HG02884 (cell line): ENCODE measurements around the gene FUZ.

Experiments used
- ATAC-seq: cut with Tn5 transposase; IDR thresholded peaks from one replicate; pipeline ENCODE4 v1.9.1; 2021; ENCODE audit warnings: mild to moderate bottlenecking, moderate library complexity; ENCODE audit not compliant: unreplicated experiment

FUZ gene

DNA sequence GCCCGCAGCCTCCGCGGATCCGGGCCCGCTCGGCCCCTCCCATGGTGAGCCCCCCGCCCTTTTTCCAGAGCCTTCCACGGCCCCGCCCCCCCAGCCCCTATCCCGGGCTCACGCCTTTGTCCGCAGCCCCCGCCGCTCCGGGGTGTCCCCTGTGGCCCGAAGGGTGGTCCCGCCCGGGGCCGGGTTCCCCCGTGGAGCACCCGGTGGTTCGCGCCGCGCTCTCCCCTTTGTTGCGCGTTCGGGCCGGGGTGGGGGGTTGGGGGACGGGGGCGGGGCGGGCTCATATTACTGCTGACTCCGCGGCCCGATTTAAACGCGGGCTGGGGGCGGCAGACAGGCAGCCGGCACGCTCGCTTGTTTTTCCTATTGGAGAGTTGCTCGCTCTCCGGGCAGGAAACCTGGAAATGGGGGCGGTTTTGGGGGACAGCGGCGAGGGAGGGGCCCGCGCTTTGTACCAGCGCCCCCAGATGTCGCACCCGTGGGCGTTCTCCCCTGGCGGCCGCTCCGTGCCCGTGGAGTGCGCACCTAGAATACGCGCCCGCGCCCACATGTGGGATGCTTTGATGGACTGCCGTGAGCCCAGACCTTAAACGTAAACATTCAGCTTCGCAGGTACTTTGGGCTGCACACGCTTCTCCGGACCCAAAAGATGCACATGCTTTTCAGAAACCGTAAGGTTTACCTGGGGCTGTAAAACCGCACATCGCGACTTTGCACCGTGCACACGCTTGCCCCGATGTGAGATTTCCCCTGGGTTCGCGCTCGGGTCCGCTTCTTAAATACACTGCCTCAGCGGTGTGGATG, 38.6 kb upstream of the FUZ start:
- no peak for ATAC-seq

DNA sequence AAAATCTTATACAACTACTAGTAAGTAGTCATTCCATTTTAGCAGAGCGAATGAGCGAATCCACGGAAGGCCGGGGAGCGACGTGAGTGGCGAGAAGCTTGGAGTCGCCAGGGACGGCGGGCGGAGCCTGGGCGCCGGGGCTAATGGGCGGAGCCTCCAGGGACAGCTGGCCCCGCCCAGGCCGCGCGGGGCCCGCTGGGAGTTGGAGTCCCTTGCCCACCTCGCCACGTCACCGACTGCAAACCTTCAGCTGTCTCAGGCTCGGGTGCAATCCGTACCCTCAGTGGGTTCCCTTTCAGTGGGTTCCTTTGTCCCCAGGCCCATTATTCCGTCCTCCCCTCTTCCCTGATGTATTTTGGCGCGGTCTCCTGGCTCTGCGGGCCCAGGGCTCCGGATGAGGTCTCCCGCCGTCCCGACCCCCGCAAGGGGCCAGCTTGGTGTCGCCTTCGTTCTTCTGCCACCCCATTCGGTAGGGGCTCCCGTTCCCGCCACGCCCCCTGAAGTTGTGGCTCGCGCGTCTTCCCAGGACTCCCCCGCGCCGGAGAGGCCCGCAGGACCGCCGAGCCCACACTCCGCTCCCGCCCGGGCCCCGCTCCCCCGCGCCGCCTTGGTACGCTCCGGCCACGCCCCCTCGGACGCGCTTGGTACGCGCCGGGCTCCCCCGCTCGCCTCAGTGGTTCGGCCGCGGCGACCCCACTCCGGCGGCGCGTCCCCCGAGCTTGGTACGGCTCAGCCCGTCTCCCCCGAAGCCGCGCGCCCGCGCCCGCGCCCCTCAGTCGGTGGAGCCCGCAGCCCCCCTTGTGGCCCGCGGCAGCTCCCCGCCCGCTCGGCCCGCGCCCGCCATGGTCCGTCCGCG, 37.6 kb upstream of the FUZ start, which contains the start of gene PTOV1:
PTOV1 (plus strand) TSS at position 673 of the 856 bp plus-strand sequence.
- no peak for ATAC-seq

DNA sequence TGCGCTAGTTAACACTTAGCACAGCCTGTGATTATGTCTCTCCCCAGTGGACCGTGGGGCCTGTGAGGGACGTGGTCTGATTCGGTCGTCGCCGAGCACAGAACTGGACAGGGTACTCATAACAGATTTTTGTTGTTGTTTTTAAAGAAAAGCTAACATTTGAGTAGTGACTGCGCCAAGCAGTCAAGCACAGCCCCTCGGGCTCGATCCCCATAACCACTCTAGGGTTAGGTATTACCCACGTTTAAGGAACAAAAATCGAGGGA, 37.1 kb upstream of the FUZ start:
- no peak for ATAC-seq

DNA sequence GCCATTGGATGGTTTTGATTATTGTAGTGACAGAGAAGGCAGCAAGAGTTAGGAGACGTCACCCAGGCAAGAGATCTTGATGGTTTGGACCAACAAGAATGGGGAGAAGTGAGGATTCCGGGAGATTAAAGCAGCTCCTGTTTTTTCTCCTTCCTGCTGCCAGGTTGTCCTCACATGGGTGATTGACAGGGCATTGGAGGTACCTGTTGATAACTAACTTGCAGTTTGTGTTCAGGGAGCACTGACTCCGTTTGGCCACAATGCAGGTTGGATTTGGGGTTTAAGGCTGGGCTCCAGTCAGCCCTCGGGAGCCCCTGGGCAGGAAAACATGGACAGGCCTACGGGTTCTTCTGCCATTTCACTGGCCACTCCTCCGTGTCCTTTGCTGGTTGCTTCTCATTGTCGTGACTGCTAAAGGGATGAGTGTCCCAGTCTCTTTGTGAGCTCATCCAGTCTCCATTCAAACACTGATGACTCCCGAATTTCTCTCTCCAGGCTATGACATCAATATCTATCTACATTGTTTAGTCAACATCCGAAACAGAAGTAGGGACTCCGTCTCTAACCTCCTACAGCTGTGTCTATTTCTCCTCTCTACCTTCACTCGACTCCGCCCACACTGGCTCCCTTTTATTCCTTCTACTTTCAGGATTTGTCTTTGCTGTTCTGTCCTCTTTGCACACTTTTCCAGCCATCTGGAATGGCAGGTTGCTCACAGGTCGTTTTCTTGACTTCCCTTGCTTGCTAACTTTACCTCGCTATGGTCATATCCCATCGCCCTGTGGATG, 36.5 kb upstream of the FUZ start:
- ATAC-seq, result no peak

DNA sequence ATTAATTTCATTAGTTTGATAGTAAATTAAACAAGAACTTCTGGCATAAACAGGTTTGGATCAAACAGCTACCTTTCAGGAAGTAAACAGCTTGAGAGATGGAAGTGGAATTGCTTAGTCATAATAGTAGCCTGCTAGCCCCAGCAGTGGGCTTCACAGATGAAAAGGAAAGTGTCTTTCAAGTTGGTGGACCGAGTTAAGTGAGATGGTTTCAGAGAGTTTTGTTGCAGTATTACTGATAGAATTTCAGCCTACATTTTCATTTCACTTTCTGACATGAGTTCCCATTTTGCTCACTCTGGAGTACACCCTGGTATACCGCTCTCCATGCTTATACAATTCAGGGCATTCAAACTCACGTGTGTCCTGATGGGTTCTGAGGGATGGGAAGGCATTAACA, 35.8 kb upstream of the FUZ start:
- no peak for ATAC-seq

DNA sequence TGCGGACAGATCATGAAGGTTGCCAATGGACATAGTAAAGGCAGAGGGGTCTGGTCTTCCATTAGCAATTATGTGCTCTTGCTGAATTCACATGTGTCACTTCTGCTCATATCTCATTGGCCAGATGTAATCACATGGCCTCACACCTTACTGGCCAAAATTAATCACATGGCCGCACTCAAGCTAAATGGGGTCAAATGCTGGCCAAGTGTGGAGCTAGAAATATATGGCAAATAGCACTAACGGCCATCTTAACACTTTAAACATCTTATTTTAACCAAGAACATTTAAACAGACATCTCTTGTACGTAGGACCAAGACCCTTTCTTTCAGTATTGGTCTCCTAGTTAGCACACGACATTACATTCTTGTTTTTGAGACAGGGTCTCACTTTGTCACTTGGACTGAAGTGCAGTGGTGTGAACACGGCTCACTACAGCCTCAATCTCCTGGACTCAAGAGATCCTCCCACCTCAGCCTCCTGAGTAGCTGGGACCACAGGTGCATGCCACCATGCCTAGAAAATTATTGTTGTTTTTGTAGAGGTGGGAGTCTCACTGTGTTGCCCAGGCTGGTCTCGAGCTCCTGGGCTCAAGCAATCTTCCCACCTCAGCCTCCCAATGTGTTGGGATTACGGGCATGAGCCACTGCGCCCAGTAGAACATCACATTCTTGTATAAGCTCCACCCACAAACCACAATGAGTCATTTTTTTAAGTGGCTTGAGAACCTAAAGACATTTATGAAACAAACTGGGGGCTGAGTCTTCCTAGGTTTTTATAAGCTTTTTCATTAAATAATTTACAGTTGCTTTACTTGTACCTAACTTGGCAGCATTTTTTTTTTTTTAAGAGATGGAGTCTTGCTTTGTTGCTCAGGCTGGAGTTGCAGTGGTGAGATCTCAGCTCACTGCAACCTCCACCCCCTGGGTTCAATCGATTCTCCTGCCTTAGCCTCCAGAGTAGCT, 34.9 kb upstream of the FUZ start:
- ATAC-seq, result no peak

DNA sequence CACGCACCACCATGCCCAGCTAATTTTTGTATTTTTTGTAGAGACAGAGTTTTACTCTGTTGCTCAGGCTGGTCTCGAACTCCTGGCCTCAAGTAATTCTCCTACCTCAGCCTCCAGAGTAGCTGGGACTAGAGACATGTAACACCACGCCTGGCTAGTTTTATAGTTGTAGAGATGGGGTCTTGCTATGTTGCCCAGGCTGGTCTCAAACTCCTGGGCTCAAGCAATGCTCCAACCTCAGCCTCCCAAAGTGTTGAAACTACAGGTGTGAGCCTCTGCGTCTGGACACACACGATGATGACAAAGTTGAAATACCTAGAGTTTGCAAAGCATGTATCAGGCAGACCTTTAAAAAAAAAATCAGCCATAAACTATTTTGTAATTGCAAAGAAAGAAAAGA, 33.3 kb upstream of the FUZ start:
- no peak for ATAC-seq

DNA sequence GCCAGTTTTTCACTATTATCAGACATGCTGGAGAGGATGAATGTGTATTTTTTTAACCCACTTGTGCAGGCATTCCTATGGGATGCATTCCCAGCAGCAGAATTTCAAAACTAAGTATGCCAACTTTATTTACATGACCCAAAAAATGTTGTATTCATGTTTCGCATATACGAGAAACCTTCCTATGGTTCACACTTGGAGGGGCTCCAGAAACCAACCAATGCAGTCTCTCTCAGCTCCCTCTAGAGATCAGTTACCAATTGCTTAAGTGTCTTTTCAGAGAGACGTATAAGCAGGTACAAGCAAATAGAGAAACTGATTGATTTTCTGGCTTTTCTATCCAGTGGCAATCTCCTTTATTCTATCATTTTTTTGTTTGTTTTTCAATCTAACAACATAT, 32.3 kb upstream of the FUZ start:
- no peak for ATAC-seq

DNA sequence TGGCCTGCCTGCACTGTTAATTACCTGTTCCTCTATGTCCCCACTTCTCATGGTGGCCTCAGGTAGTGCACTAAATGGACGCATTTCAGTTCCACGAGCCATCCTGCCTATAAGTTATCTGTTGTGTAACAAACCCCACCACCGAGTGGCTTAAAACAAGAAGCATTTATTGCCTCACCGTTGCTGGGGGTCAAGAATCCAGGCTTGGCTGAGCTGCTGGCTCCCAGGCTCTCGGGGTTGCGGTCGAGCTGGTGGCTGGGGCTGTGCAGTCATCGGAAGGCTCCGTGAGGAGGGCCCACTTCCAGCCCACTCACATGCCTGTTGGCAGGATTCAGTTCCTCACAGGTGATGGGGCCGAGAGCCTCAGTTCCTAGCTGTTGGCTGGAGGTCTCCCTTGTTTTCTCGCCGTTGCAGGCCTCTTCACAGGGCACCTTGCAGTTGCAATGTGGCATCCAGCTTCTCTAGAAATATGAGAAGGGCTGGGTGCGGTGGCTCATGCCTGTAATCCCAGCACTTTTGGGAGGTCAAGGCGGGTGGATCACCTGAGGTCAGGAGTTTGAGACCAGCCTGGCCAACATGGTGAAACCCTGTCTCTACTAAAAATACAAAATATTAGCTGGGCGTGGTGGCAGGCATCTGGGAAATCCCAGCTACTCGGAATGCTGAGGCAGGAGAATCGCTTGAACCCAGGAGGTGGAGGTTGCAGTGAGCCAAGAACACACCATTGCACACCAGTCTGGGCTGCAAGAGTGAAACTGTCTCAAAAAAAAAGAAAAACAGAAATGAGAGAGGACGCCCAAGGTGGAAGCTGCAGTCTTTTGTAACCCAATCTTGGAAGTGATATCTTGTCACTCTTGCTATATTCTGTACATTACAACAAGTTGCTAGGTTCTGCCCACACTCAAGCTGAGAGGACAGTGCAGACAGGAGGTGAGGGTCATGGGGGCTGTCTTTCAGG, 31.3 kb upstream of the FUZ start:
- no peak for ATAC-seq

DNA sequence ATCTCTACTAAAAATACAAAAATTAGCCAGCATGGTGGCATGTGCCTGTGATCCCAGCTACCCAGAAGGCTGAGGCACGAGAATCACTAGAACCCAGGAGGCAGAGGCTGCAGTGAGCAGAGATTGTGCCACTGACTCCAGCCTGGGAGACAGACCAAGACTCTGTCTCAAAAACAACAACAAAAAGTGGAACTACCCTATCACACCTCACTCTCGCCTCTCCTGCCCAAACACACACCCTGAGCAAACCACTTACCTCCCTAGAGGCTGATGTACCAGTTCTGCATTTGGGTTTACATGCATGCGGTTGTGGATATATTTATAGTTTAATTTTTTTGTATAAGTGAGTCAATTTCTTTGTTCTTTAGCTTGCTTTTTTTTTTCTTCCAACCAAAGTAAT, 30.2 kb upstream of the FUZ start:
- no peak for ATAC-seq

DNA sequence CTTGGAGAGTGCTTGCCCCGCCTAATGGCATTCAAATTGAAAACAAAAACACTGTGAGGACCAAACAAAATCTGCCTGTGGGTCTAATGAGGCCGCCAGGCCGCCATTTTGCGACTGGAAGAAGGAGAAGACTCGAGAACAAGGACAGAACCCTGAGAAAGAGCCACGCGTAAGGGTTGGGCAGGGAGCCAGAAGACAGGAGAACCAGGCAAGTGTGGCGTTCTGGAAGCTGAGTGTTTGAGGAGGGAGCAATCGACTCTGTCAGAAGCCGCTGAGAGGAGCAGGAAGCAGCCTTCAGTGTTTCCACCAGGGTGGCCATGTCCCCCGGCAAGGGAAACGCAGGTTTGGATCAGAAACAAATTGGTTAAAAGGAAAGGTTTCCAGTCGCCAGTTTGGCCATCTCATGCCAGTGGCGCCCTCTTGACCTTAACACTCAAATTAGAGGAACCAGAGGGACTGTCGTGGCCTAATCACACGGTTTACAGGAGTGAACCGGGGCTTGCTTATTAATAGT, 27.7 kb upstream of the FUZ start:
- ATAC-seq, result no peak

DNA sequence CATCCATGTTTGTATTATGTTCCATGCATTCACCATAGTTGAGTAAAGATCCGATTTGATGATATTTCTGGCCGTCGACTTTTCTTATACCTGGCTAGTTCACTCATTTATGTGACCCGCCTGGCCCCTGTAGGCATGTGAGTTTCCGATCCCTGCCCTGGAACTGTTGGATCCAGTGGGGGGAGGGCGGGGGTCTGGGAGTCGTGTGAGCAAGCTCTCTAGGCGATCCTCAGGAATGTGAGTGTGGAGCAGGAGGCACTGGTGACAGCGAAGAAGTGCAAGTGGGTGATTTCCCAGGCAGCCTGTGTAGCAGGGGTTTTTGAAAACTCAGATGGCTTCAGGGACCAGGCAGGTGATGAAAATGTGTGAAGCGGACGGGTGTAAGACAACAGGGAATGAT, 27.2 kb upstream of the FUZ start:
- ATAC-seq, result no peak

DNA sequence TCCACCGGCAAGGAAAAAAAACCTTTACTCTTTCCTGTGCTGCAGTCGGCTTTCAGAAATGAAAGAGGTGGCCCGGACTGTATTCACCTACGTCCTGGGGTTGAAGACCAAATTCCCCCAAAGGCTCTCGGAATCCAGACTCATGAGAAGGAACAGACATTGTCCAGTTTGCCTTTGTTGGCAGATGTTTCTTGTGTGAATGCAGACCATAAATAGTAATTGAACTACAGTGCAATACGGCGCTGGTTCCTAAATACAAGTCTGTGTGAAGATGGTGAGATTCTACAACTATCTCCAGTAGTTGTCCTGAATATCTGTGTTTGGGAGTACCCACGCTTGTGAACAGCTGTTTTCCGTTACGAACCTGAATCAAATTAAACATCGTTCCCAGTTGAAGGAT, 26.6 kb upstream of the FUZ start:
- no peak for ATAC-seq

DNA sequence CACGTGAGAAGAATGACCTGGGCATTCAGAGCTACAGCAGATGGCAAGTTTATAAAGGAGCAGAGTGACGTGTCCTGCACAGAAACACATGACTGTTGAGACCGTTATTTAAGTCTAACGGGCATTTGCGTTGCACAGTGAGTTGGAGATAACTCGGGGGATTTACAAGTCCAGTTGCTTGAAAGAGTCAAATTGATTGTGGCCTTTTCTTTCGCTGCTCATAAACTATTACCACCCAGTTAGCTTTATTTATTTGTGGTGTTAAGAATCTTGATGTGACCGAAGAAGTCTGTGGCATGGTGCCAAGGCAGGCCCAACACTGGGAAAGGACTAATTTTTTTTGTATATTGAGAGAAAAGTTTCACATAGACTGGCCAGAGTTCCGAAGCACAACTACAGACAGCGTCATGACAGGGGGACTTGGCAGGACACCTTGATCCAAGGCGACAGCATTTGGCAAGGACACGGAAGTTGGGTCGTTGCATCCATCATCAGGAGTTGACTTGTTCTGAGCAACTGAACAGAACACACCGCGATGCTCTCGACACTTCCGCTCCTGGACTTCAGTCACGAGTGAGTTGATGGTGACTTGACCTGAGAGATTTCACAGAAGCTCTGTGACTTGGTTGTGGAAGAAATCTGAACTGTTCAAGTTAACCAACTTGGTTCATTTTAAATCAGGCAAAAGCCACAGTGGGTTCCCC, 25.9 kb upstream of the FUZ start:
- no peak for ATAC-seq

DNA sequence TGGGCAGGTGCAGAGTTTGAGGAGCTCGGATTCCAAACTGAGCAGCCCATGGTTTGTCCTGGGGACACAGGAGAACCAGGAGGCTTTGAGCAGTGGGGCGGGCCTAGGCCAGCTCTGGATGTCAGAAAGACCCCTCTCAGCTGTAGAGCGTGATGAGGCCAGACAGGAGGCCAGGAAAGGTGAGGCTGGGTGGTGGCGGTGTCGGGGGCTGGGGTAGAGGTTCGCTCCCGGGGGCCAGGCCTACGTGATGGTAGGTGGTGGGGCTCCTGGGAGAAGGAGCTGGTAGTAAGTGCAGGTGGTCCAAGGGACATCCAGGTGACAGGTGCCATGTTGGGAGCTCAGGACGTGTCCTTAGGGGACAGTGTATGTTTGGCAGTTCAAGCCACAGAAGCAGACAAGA, 24.3 kb upstream of the FUZ start:
- ATAC-seq, result no peak

DNA sequence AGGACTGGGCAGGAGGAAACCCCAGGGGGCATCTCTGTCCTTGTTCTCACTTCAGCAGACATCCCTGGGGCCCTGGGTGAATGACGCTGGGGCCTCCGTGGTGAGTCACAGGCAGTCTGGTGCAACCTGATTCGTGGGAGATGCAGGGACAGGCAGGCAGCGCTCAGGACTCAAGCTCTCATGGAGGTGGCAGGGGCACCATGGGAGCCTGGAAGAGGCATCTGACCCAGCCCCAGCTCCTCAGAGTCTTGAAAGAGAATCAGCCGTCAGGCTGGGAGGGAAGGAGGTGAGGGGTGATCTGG, 23.9 kb upstream of the FUZ start:
- ATAC-seq, result no peak

DNA sequence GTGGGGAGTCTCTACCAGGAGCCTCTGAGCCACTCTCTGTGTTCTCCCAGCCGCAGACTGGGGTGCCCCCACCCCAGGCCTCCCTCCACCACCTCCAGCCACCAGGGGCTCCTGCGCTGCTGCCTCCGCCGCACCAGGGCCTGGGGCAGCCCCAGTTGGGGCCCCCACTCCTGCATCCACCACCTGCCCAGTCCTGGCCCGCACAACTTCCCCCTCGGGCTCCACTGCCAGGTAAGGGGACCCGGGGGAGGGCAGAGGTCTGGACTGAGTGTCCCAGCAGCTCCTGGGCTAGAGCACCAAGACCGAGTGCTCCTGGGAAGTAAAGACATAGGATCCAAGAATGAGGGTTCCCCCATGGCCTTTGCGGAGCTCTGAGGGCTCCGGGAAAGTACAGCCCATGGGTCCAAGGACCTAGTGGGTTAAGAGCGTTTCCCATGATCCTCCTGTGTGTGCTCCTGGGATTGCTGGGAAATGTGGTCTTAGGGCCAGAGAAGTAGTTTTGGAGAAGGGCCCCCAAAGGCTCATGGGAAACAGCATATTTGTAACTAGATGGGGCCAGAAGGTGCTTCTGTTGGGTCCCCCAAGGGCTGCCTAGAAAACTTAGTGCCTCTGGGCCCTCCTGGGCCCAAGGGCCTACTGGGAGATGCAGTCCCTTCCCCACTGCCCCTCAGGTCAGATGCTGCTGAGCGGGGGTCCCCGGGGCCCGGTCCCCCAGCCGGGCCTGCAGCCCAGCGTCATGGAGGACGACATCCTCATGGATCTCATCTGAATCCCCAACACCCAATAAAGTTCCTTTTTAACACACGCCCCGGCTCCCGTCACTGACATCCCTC, 23.3 kb upstream of the FUZ start:
- ATAC-seq, result no peak

DNA sequence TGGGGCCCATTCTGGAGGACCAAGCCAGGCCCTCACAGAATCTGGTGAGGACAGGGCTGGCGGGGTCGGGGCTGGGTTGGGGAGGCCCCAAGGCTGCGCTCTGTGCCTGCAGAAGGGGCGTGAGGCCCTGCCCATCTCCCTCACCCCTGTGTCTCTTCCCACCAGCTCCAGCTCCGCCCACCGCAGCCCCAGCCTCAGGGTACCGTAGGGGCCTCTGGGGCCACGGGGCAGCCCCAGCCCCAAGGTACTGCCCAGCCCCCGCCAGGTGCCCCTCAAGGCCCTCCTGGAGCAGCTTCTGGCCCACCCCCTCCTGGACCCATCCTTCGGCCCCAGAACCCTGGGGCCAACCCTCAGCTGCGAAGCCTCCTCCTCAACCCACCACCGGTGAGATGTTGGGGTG, 22.5 kb upstream of the FUZ start:
- no peak for ATAC-seq
